Astrocyte of the hippocampus (primary cell): ENCODE measurements around the gene SYDE2.
"Not testable (repeated sequence)": the region's sequence is repeated elsewhere in the genome, so short reads cannot be mapped to it uniquely, and the experiment has no call there.

Source experiments
- DNase-seq: peaks from one replicate; pipeline ENCODE4 v3.0.0; 2011; ENCODE audit warnings: low read depth, low spot score

Gene SYDE2, protein sequence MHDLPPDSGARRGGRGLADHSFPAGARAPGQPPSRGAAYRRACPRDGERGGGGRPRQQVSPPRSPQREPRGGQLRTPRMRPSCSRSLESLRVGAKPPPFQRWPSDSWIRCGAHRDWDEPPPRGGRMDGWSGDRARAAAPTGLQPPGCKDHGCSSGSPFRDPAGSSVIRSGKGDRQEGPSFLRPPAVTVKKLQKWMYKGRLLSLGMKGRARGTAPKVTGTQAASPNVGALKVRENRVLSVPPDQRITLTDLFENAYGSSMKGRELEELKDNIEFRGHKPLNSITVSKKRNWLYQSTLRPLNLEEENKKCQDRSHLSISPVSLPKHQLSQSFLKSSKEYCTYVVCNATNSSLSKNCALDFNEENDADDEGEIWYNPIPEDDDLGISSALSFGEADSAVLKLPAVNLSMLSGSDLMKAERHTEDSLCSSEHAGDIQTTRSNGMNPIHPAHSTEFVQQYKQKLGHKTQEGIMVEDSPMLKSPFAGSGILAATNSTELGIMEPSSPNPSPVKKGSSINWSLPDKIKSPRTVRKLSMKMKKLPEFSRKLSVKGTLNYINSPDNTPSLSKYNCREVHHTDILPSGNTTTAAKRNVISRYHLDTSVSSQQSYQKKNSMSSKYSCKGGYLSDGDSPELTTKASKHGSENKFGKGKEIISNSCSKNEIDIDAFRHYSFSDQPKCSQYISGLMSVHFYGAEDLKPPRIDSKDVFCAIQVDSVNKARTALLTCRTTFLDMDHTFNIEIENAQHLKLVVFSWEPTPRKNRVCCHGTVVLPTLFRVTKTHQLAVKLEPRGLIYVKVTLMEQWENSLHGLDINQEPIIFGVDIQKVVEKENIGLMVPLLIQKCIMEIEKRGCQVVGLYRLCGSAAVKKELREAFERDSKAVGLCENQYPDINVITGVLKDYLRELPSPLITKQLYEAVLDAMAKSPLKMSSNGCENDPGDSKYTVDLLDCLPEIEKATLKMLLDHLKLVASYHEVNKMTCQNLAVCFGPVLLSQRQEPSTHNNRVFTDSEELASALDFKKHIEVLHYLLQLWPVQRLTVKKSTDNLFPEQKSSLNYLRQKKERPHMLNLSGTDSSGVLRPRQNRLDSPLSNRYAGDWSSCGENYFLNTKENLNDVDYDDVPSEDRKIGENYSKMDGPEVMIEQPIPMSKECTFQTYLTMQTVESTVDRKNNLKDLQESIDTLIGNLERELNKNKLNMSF

GRCh38 chr1:85200463-85201339 lies at the start of gene SYDE2:
SYDE2 (minus strand) TSS chr1:85201016; CDS start chr1:85200996, 20 bp downstream.
- DNase-seq: peak; percentile 91

GRCh38 chr1:85249042-85249441 lies 48.2 kb upstream of the SYDE2 start:
- not testable (repeated sequence) for DNase-seq

DNA sequence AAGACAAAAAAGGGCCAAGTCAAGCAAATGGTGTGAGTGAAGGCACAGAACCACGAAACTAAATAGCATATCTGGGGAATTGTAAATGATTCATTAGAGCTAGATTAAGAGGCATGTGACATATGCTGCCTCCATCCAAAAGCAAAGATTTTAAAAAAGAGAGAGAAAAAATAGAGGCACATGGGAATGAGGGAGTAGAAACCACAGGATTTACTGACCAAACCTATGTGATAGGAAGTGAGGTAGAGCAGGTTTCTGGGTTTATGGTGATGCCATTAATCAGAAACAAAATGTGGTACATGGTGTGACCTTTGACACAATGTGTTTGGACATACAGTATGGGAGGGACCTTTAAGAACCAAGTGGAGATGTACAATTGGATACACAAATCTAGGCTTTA lies 45.1 kb upstream of the SYDE2 start:
- no peak for DNase-seq

GRCh38 chr1:85245456-85245855 lies 44.6 kb upstream of the SYDE2 start:
- no peak for DNase-seq

GRCh38 chr1:85244271-85245061 lies 43.6 kb upstream of the SYDE2 start:
- no peak for DNase-seq

DNA sequence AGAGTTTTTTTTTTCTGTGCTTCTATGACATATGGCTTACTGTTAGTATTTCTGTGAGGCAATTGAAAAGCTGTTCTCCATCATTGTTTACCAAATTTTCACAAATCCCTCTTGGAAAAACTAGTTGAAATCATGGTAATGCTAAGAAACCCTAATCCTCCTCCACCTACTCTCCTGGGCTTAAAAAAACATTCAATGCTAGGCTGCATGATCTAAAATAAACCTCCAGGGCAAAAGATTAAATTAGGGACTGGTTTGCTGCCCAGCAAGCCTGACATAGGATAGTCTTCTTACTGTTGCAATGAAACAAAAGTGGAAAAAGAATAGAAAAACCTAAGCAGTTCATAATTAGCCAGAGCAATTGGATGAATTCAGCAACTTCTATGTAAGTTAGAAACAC lies 42.6 kb upstream of the SYDE2 start:
- DNase-seq: no peak

GRCh38 chr1:85240643-85241042 lies 39.8 kb upstream of the SYDE2 start:
- DNase-seq: peak; percentile 31

- peak; percentile 64 for DNase-seq
Observed at GRCh38 chr1:85240174-85240601, 39.4 kb upstream of the SYDE2 start.

GRCh38 chr1:85237613-85238012 lies 36.8 kb upstream of the SYDE2 start:
- DNase-seq: no peak

DNA sequence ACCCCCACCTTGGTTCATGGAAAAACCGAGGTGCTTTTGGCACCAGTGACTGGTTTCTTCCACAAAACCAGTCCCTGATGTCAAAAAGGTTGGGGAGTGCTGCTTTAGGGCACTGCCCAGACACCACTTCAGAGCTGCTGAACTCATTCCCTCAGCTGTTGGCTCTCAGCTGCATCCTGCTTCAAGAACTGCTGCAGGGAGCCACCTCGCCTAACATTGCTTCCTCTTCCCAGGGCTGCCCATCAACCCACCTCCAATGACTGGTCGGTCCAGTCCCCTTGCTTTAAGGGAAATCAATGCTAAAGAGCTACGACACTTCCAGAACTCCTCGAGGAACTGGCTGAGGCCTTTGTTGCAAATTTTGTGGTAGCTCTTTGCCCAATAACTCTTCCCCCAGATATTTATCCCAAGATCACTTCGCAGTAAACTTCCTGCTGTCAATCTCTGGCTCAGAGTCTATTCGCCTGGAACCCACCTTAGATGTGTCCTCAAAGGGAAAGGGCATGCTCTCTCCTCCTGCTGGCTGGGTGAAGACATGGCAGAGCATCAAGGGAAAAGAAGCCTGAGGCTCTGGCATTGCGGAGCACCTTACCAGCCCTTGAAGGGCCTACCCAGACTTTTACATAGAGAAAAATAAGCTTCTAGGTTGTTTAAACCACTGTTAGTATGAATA lies 29.6 kb upstream of the SYDE2 start:
- DNase-seq: no peak

DNA sequence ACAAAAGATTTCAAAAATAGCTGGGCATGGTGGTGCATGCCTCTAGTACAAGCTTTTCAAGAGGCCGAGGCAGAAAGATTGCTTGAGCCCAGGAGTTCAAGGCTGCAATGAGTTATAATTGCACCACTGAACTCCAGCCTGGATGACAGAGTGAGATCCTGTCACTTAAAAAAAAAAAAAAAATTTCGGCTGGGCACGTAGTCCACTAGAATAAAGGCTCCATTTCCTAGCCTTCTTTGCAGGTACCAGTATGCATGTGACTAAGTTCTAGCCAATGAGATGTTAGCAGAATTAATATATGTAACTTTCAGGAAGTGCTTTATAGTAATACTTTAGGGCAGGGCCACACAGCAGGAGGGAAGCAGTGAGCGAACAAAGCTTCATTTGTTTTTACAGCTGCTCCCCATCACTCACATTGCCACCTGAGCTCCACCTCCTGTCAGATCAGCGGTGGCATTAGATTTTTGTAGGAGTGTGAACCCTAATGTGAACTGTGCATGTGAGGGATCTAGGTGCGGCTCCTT lies 28.8 kb upstream of the SYDE2 start:
- no peak for DNase-seq

DNA sequence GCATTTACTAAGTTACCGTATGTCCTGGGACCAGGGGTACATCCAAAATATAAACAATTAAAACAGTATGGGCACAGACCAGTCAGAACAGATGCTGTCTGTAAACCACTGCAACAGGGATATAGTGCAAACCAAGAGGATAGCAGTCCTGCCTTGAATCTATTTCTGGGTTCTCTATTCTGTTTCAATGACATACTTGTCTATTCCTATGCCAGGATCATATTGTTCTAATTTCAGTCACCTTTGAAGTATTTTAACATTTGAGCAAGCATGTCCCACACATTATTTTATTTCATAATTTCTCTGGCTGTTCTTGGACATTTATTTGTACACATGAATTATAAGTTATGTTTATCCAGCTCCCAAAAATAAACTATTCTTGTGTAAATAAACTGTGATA lies 28.2 kb upstream of the SYDE2 start:
- no peak for DNase-seq

GRCh38 chr1:85225624-85226380 lies 25.0 kb upstream of the SYDE2 start:
- DNase-seq: no peak

DNA sequence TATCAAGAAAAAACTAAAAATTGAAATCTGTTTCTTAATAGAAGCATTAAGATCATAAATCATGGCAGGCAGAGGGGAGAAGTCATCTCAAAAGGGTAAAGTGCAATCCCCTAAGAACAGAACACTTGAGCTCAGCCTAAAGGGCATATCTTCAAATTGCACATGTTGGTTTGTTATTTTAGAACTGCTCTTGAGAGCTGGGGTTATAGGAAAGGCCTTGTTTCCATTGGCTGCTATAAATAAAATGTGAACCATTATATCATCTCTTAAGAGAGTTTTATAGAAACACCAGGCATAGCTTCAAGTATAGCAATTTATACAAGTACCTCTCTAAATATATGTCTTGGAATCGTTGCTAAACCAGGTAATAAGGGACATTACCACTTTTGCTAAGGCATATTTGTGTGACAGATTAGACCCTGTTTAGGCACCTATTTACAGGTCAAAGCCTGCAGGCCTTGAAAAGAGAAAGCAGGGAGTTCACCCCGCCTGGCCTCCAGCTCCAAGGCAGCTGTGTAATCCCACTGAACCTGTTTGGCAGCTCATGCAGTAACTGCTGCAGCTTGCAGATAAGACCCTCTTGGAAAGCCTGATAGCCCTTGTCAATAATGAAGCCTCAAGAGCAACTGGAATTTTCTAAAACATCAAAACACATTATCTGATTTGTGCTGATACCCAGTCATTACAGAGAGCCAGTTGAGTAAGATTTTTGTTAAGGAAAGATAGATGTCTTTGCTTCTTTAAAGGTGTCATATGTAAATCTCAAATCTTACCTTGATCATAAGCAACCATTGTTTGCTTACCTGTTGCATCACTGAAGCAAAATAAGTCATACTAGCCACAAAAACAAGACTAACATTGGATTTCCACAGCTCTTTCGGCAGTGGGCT lies 24.2 kb upstream of the SYDE2 start:
- no peak for DNase-seq

- DNase-seq: no peak
Observed at GRCh38 chr1:85224295-85224694, 23.5 kb upstream of the SYDE2 start.

GRCh38 chr1:85223334-85223733 lies 22.5 kb upstream of the SYDE2 start:
- DNase-seq: no peak

- DNase-seq: peak; percentile 76
Observed at GRCh38 chr1:85220756-85221201, 20.0 kb upstream of the SYDE2 start.
